ENCODE measurements around the gene ID4. TPM values are rescaled to one million over a fixed set of nuclear protein-coding genes. Genes with fewer than 3 reads are reported as not detected.

ID4 gene
- total and polyA plus RNA-seq, 12 donors, result 1.5 to 12.4 (median 6.3) TPM

DNA sequence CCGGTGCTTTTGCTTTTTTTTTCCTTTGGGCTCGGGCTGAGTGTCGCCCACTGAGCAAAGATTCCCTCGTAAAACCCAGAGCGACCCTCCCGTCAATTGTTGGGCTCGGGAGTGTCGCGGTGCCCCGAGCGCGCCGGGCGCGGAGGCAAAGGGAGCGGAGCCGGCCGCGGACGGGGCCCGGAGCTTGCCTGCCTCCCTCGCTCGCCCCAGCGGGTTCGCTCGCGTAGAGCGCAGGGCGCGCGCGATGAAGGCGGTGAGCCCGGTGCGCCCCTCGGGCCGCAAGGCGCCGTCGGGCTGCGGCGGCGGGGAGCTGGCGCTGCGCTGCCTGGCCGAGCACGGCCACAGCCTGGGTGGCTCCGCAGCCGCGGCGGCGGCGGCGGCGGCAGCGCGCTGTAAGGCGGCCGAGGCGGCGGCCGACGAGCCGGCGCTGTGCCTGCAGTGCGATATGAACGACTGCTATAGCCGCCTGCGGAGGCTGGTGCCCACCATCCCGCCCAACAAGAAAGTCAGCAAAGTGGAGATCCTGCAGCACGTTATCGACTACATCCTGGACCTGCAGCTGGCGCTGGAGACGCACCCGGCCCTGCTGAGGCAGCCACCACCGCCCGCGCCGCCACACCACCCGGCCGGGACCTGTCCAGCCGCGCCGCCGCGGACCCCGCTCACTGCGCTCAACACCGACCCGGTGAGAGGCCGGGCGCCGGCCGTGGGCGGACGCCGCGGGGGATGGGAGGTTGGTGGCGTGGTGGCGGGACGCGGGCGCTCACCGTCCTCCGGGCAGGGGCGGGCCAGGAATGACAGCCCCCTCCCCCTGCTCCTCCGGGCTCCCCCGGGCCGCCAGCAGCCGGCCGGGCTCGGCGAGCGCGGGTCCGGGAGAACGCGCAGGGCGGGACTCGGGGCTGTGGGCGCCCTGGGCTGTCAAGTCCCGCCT lies 606 bp downstream of the ID4 start:
- H3K9me3 ChIP-seq (replicated peaks in 1 of 3), result no peaks in the 10 kb centered on the region
- no peak for DNase-seq
- no peaks in the 10 kb centered on the region for H3K36me3 ChIP-seq (replicated peaks in 1 of 2)
- H3K27me3 ChIP-seq, result peaks cover 47% of the 10 kb centered on the region
- peak overlapping the region in 2 of 4 donors; percentile 24 to 65 for H3K4me3 ChIP-seq
- intact Hi-C loops (cut with DNase I), result no loop called here
- H3K4me1 ChIP-seq (replicated peaks in 1 of 2), result peaks cover 0 to 5% of the 10 kb centered on the region in 2 donors
- WGBS, 4 donors, result 0 to 3% (median 1%) methylated on average over 1 to 122 of the region's 122 CpGs
- TF ChIP-seq POLR2A (IDR thresholded peaks at IDR 0.05), result no peak
- TF ChIP-seq, protein P1, sequence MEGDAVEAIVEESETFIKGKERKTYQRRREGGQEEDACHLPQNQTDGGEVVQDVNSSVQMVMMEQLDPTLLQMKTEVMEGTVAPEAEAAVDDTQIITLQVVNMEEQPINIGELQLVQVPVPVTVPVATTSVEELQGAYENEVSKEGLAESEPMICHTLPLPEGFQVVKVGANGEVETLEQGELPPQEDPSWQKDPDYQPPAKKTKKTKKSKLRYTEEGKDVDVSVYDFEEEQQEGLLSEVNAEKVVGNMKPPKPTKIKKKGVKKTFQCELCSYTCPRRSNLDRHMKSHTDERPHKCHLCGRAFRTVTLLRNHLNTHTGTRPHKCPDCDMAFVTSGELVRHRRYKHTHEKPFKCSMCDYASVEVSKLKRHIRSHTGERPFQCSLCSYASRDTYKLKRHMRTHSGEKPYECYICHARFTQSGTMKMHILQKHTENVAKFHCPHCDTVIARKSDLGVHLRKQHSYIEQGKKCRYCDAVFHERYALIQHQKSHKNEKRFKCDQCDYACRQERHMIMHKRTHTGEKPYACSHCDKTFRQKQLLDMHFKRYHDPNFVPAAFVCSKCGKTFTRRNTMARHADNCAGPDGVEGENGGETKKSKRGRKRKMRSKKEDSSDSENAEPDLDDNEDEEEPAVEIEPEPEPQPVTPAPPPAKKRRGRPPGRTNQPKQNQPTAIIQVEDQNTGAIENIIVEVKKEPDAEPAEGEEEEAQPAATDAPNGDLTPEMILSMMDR (IDR thresholded peaks at IDR 0.05), result no peak
- peak overlapping the region in 2 of 5 donors; percentile 41 to 83 for H3K27ac ChIP-seq

DNA sequence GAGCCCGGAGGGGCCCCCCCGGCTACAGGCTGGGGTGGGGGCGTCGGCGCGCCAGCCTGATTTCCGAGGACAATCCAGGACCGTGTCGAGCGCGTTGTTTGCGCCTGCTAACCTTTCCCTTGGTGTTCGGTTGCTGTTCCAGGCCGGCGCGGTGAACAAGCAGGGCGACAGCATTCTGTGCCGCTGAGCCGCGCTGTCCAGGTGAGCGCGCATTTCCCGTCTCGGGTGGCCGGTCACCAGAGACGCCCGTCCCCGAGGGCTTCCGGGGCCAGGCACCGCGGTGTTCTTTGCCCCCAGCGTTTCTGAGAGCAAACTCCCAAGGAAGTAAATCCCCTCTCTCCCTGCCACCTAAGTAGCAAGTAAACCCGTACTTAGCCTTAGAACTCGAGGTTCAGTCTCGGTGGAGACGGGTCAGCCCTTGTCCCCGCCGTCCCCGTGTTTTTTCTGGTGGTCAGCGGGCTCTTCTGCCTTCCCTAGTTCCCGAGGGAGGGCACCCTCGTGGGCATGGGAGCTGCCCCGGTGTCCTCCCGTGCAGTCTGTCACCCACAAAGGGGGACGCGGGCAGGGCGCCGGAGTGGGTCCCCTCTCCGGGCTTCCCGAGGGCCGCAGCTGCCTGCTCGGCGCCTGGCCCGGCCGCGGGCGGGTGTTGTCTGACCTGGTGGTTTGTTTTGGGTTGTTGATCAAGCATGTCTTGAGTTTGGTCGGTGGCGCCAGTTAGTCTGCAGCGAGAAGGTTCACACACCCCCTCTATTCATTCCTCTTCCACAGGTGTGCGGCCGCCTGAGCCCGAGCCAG lies 1.5 kb downstream of the ID4 start:
- peak overlapping the region in 2 of 4 donors; percentile 24 to 65 for H3K4me3 ChIP-seq
- no peak for DNase-seq
- no peak for TF ChIP-seq POLR2A (IDR thresholded peaks at IDR 0.05)
- TF ChIP-seq, protein P1 (IDR thresholded peaks at IDR 0.05), result no peak
- H3K36me3 ChIP-seq (replicated peaks in 1 of 2), result no peaks in the 10 kb centered on the region
- intact Hi-C loops (cut with DNase I), result no loop called here
- peak overlapping the region in 2 of 5 donors; percentile 4 to 83 for H3K27ac ChIP-seq
- 2 to 3% (median 2%) methylated on average over 19 to 63 of the region's 63 CpGs for WGBS, 4 donors
- H3K4me1 ChIP-seq (replicated peaks in 1 of 2), result peaks cover 0 to 5% of the 10 kb centered on the region in 2 donors
- H3K27me3 ChIP-seq, result peaks cover 51% of the 10 kb centered on the region
- no peaks in the 10 kb centered on the region for H3K9me3 ChIP-seq (replicated peaks in 1 of 3)

DNA sequence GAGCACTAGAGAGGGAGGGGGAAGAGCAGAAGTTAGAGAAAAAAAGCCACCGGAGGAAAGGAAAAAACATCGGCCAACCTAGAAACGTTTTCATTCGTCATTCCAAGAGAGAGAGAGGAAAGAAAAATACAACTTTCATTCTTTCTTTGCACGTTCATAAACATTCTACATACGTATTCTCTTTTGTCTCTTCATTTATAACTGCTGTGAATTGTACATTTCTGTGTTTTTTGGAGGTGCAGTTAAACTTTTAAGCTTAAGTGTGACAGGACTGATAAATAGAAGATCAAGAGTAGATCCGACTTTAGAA lies 2.0 kb downstream of the ID4 start:
- Histone ChIP-seq H3K36me3 (replicated peaks in 1 of 2) (no peaks in the 10 kb centered on the region), H3K4me3 (peak overlapping the region in 1 of 4 donors; percentile 65), H3K9me3 (replicated peaks in 1 of 3) (no peaks in the 10 kb centered on the region), H3K4me1 (replicated peaks in 1 of 2) (peaks cover 0 to 5% of the 10 kb centered on the region in 2 donors), H3K27ac (no peak overlapping the region), H3K27me3 (peaks cover 51% of the 10 kb centered on the region)
- 12 to 18% (median 15%) methylated on average over 7 of the region's 7 CpGs for WGBS, 4 donors
- no peak for DNase-seq
- no peak for TF ChIP-seq POLR2A (IDR thresholded peaks at IDR 0.05)
- TF ChIP-seq, protein P1 (IDR thresholded peaks at IDR 0.05), result no peak
- intact Hi-C loops (cut with DNase I), result no loop called here

DNA sequence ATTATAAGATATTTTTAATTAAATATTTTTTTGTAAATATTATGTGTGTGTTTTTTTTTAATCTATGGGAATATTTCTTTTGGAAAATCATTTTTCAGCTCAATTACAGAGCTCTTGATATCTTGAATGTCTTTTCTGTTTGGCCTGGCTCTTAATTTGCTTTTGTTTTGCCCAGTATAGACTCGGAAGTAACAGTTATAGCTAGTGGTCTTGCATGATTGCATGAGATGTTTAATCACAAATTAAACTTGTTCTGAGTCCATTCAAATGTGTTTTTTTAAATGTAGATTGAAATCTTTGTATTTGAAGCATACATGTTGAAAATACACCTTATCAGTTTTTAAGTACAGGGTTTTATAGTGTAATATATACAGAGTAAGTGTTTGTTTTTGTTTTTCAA lies 2.6 kb downstream of the ID4 start:
- TF ChIP-seq POLR2A (IDR thresholded peaks at IDR 0.05), result no peak
- TF ChIP-seq, protein P1 (IDR thresholded peaks at IDR 0.05), result no peak
- WGBS, 4 donors, result 53 to 72% (median 66%) methylated on average over 1 of the region's 1 CpG
- H3K27ac ChIP-seq, result no peak overlapping the region

More for the DNA sequence above, 2.6 kb downstream of the ID4 start:
- intact Hi-C loops (cut with DNase I), result no loop called here
- DNase-seq, result no peak
- peaks cover 0 to 5% of the 10 kb centered on the region in 2 donors for H3K4me1 ChIP-seq (replicated peaks in 1 of 2)
- H3K4me3 ChIP-seq, result no peak overlapping the region
- no peaks in the 10 kb centered on the region for H3K9me3 ChIP-seq (replicated peaks in 1 of 3)
- no peaks in the 10 kb centered on the region for H3K36me3 ChIP-seq (replicated peaks in 1 of 2)
- H3K27me3 ChIP-seq, result peaks cover 51% of the 10 kb centered on the region
